ENCODE measurements around the gene RGL1.

Gene RGL1

GRCh38 chr1:183886853-183887252 lies 81.9 kb downstream of the RGL1 start:
- TF ChIP-seq CTCF (IDR thresholded peaks at IDR 0.05; ENCODE audit: control insufficient read depth, insufficient read depth, low read depth, low read length, missing control alignments), result no peak
- H3K4me3 ChIP-seq (ENCODE audit: control insufficient read depth, low read depth, low read length), result no peak overlapping the region
- no peak for DNase-seq (ENCODE audit: low read depth)

- no peak for DNase-seq (ENCODE audit: low read depth)
- no peak for TF ChIP-seq CTCF (IDR thresholded peaks at IDR 0.05; ENCODE audit: control insufficient read depth, insufficient read depth, low read depth, low read length, missing control alignments)
- no peak overlapping the region for H3K4me3 ChIP-seq (ENCODE audit: control insufficient read depth, low read depth, low read length)
Observed at GRCh38 chr1:183887826-183888819, 83.2 kb downstream of the RGL1 start.

- no peak for DNase-seq (ENCODE audit: low read depth)
- no peak for TF ChIP-seq CTCF (IDR thresholded peaks at IDR 0.05; ENCODE audit: control insufficient read depth, insufficient read depth, low read depth, low read length, missing control alignments)
- H3K4me3 ChIP-seq (ENCODE audit: control insufficient read depth, low read depth, low read length), result no peak overlapping the region
Observed at GRCh38 chr1:183889095-183889494, 84.2 kb downstream of the RGL1 start.

- H3K4me3 ChIP-seq (ENCODE audit: control insufficient read depth, low read depth, low read length), result no peak overlapping the region
- no peak for TF ChIP-seq CTCF (IDR thresholded peaks at IDR 0.05; ENCODE audit: control insufficient read depth, insufficient read depth, low read depth, low read length, missing control alignments)
- no peak for DNase-seq (ENCODE audit: low read depth)
Observed at GRCh38 chr1:183891158-183891856, 86.4 kb downstream of the RGL1 start.

- TF ChIP-seq CTCF (IDR thresholded peaks at IDR 0.05; ENCODE audit: control insufficient read depth, insufficient read depth, low read depth, low read length, missing control alignments), result no peak
- no peak for DNase-seq (ENCODE audit: low read depth)
- no peak overlapping the region for H3K4me3 ChIP-seq (ENCODE audit: control insufficient read depth, low read depth, low read length)
Observed at GRCh38 chr1:183892351-183892793, 87.5 kb downstream of the RGL1 start.

- no peak overlapping the region for H3K4me3 ChIP-seq (ENCODE audit: control insufficient read depth, low read depth, low read length)
- DNase-seq (ENCODE audit: low read depth), result no peak
- TF ChIP-seq CTCF (IDR thresholded peaks at IDR 0.05; ENCODE audit: control insufficient read depth, insufficient read depth, low read depth, low read length, missing control alignments), result no peak
Observed at GRCh38 chr1:183893561-183894289, 88.8 kb downstream of the RGL1 start.

All from AG09309 (cell line).